Measurements from ENCODE around the gene RAB11FIP2. TPM values are rescaled to one million over a fixed set of nuclear protein-coding genes. Genes with fewer than 3 reads are reported as not detected.
A peak's percentile ranks its signal among the peaks of the same experiment; 100 is the strongest.

The RAB11FIP2 gene
- total RNA-seq, 5 donors from 2014 or later (not counting 1 experiment from before 2014, with no cell fraction given): 16.5 to 36.6 (median 20.4) TPM

GRCh38 chr10:118047157-118047719 is 497 bp upstream of the RAB11FIP2 start:
- Mint-ChIP-seq H3K36me3 (no peaks in the 10 kb centered on the region), H3K9me3 (no peaks in the 10 kb centered on the region), H3K27me3 (no peaks in the 10 kb centered on the region), H3K4me1 (peaks cover 34 to 43% (median 41%) of the 10 kb centered on the region in 3 donors), H3K4me3 (peak overlapping the region; percentile 83 to 90 (median 86)), H3K27ac (peak overlapping the region in 1 of 2 donors; percentile 77)
- 69% methylated on average over 14 of the region's 22 CpGs for WGBS (ENCODE audit: insufficient coverage)
- Histone ChIP-seq H3K27me3 (replicated peaks in 1 of 2; ENCODE audit: control insufficient read depth in 2 of 2, extremely low read depth in 1 of 2, insufficient read depth in 2 of 2, low read length in 1 of 2) (no peaks in the 10 kb centered on the region), H3K36me3 (ENCODE audit: control insufficient read depth in 2 of 2, extremely low read depth in 1 of 2, insufficient read depth in 1 of 2, low read length in 1 of 2) (no peaks in the 10 kb centered on the region), H3K9me3 (no peaks in the 10 kb centered on the region), H3K4me3 (ENCODE audit: control insufficient read depth in 1 of 2, extremely low read depth in 1 of 2, low read length in 1 of 2) (peak overlapping the region; percentile 66 to 74), H3K4me1 (ENCODE audit: control insufficient read depth in 1 of 2, extremely low read depth in 1 of 2, insufficient read depth in 2 of 2, low read length in 2 of 2) (peaks cover 12 to 17% of the 10 kb centered on the region in 2 experiments), H3K27ac (ENCODE audit: low read length) (no peak overlapping the region)
- DNase-seq (peak in 1 of 35 experiments; percentile 5), ATAC-seq (replicated peaks in 1 of 4) (no peak)
- ChIA-PET CTCF (no interaction called here), POLR2A (no interaction called here)

DNA sequence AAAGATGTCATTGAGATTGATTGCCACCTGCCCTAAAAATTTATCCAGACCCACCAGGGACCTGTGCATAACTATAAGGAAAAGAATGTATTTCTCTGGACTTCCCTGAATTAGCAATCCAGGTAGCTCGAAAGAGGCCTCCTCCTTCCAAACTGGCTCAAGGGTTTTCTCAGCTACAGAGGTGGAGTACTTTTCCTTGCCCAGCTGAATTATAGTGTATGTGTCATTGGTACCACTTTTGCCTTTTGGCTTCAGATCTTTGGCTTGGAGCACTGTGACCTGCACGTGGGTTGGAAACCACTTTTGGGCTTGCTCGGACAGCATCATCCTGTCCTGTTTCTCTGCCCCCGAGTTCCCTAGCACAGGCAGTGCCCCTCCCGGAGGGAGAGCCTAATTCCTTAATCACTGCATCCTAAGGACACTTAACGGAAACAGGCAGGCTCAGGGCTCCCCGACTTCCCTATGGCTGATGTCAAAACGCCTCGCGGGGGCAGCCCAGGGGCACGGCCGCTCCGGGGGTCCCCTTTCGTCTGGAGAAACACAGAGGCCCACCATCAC is 825 bp downstream of the RAB11FIP2 start:
- peak overlapping the region; percentile 83 to 90 (median 86) for H3K4me3 Mint-ChIP-seq
- Histone ChIP-seq H3K36me3 (ENCODE audit: control insufficient read depth in 2 of 2, extremely low read depth in 1 of 2, insufficient read depth in 1 of 2, low read length in 1 of 2) (no peaks in the 10 kb centered on the region), H3K4me3 (ENCODE audit: control insufficient read depth in 1 of 2, extremely low read depth in 1 of 2, low read length in 1 of 2) (peak overlapping the region; percentile 66 to 74), H3K27me3 (replicated peaks in 1 of 2; ENCODE audit: control insufficient read depth in 2 of 2, extremely low read depth in 1 of 2, insufficient read depth in 2 of 2, low read length in 1 of 2) (no peaks in the 10 kb centered on the region), H3K4me1 (ENCODE audit: control insufficient read depth in 1 of 2, extremely low read depth in 1 of 2, insufficient read depth in 2 of 2, low read length in 2 of 2) (peaks cover 12 to 17% of the 10 kb centered on the region in 2 experiments), H3K9me3 (no peaks in the 10 kb centered on the region), H3K27ac (ENCODE audit: low read length) (no peak overlapping the region)
- ATAC-seq (replicated peaks in 1 of 4) (peak; percentile 12 to 28 (median 22)), DNase-seq (peak in 16 of 35 experiments; percentile 1 to 39 (median 15))
- WGBS (ENCODE audit: insufficient coverage): 3% methylated on average over 13 of the region's 14 CpGs
- POLR2A ChIA-PET: interaction anchor here (0.6 to 0.7 kb wide), 2 partner anchors 658 to 1030 kb away, joined by 3 to 7 read pairs; no protein-coding TSS in a partner anchor
- no peaks in the 10 kb centered on the region for H3K36me3 Mint-ChIP-seq
- H3K4me1 Mint-ChIP-seq: peaks cover 38 to 52% (median 49%) of the 10 kb centered on the region in 3 donors
- no peaks in the 10 kb centered on the region for H3K9me3 Mint-ChIP-seq
- peak overlapping the region; percentile 39 to 72 for H3K27ac Mint-ChIP-seq
- CTCF ChIA-PET: interaction anchor here in 1 of 2 donors (0.9 kb wide), 1 partner anchor 1826 kb away, joined by 3 read pairs; no protein-coding TSS in a partner anchor
- H3K27me3 Mint-ChIP-seq: no peaks in the 10 kb centered on the region

DNA sequence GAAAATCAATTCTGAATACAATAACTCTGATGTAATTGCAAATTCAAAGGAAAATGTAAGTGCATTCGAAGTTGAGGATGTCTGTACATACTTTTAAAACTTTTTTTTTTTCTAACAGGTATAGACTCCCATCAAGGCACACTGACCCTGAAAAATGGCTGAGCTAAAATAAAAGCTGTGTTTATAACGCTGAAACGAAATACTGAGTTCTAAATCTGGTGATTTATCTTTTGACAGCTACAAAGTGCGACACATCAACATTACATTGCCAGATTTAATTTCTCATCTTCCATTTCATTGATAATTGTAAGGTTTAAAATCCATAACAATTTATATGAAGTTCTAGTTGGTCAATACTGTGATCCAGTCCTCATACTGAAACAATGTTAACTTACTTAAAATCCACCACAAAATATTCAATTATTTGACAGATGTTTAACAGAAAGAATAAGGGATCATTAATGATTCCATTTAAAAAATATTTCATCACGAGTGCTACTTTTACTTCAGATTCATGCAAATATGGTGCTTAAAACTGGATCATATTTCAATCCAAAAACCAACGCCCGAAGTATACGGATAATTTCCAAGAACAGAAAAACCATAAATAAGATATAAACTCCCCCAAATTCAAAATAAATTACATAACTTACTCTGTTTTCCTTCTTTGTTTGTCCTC is 1.4 kb downstream of the RAB11FIP2 start:
- H3K4me3 Mint-ChIP-seq: peak overlapping the region; percentile 83 to 90 (median 86)
- POLR2A ChIA-PET: interaction anchor here in 1 of 2 donors (0.6 to 0.7 kb wide), 2 partner anchors 10 to 359 kb away, joined by 3 read pairs; no protein-coding TSS in a partner anchor
- H3K27me3 ChIP-seq (replicated peaks in 1 of 2; ENCODE audit: control insufficient read depth in 2 of 2, extremely low read depth in 1 of 2, insufficient read depth in 2 of 2, low read length in 1 of 2): no peaks in the 10 kb centered on the region
- peak overlapping the region in 1 of 2 donors; percentile 39 for H3K27ac Mint-ChIP-seq
- H3K9me3 Mint-ChIP-seq: no peaks in the 10 kb centered on the region
- no peak overlapping the region for H3K27ac ChIP-seq (ENCODE audit: low read length)
- peak overlapping the region in 1 of 2 donors; percentile 66 for H3K4me3 ChIP-seq (ENCODE audit: control insufficient read depth in 1 of 2, extremely low read depth in 1 of 2, low read length in 1 of 2)
- peaks cover 43 to 54% (median 54%) of the 10 kb centered on the region in 3 donors for H3K4me1 Mint-ChIP-seq
- CTCF ChIA-PET: no interaction called here
- H3K36me3 Mint-ChIP-seq: peaks cover 2% of the 10 kb centered on the region
- ATAC-seq (replicated peaks in 1 of 4): no peak
- peaks cover 12 to 17% of the 10 kb centered on the region in 2 experiments for H3K4me1 ChIP-seq (ENCODE audit: control insufficient read depth in 1 of 2, extremely low read depth in 1 of 2, insufficient read depth in 2 of 2, low read length in 2 of 2)
- no peaks in the 10 kb centered on the region for H3K27me3 Mint-ChIP-seq
- WGBS (ENCODE audit: insufficient coverage): 83% methylated on average over 2 of the region's 8 CpGs
- no peaks in the 10 kb centered on the region for H3K36me3 ChIP-seq (ENCODE audit: control insufficient read depth in 2 of 2, extremely low read depth in 1 of 2, insufficient read depth in 1 of 2, low read length in 1 of 2)
- H3K9me3 ChIP-seq: no peaks in the 10 kb centered on the region
- DNase-seq: no peak

DNA sequence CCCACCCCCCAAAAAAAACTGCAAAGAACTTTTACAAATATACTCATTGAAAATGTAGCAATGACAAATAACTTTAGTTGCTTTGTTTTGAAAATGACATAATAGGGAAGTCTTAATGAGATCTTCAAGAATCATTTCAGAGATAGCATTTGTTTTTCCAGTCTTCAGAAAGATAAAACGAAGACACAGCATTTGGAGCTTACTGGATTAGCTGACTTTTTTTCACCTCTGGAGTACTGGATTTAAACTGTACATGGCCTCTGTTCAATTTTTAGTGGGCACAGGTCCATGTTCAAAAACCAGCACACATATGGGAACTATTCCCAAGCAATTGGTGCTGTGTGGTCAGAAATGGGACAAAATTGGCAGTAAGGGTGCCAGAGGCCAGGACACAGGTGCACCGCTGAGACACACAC is 3.9 kb downstream of the RAB11FIP2 start:
- H3K9me3 Mint-ChIP-seq: no peaks in the 10 kb centered on the region
- H3K9me3 ChIP-seq: no peaks in the 10 kb centered on the region
- H3K27ac Mint-ChIP-seq: no peak overlapping the region
- peaks cover 12 to 17% of the 10 kb centered on the region in 2 experiments for H3K4me1 ChIP-seq (ENCODE audit: control insufficient read depth in 1 of 2, extremely low read depth in 1 of 2, insufficient read depth in 2 of 2, low read length in 2 of 2)
- no peak overlapping the region for H3K27ac ChIP-seq (ENCODE audit: low read length)
- no peak overlapping the region for H3K4me3 ChIP-seq (ENCODE audit: control insufficient read depth in 1 of 2, extremely low read depth in 1 of 2, low read length in 1 of 2)
- H3K36me3 Mint-ChIP-seq: peaks cover 12% of the 10 kb centered on the region
- no peaks in the 10 kb centered on the region for H3K27me3 Mint-ChIP-seq
- no peaks in the 10 kb centered on the region for H3K27me3 ChIP-seq (replicated peaks in 1 of 2; ENCODE audit: control insufficient read depth in 2 of 2, extremely low read depth in 1 of 2, insufficient read depth in 2 of 2, low read length in 1 of 2)
- DNase-seq: no peak
- H3K36me3 ChIP-seq (ENCODE audit: control insufficient read depth in 2 of 2, extremely low read depth in 1 of 2, insufficient read depth in 1 of 2, low read length in 1 of 2): peaks cover 0 to 4% of the 10 kb centered on the region in 2 donors
- ATAC-seq (replicated peaks in 1 of 4): no peak
- WGBS (ENCODE audit: insufficient coverage): 100% methylated on average over 1 of the region's 2 CpGs
- CTCF ChIA-PET: interaction anchor here (0.7 to 0.9 kb wide), 2 partner anchors 15 to 546 kb away, joined by 3 read pairs; no protein-coding TSS in a partner anchor
- POLR2A ChIA-PET: no interaction called here
- peaks cover 46 to 63% (median 62%) of the 10 kb centered on the region in 3 donors for H3K4me1 Mint-ChIP-seq
- no peak overlapping the region for H3K4me3 Mint-ChIP-seq

DNA sequence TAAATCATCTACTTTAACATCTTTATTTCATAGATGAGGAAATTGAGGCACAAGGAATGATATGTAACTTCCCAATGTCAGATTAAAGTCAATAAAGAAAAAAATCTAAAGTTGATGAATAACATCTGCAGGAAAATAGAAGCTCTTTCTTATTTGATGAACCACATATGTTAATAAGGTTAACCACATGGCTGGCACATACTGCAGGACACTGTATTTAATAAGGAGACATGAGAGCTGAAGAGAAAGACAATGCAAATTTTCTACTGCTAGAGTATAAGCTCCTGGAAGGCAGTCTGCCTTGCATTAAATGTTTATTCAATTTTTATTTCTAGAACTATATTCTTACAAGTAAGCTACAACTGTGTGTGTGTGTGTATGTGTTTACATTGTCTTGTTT is 4.4 kb downstream of the RAB11FIP2 start:
- Histone ChIP-seq H3K27ac (ENCODE audit: low read length) (no peak overlapping the region), H3K4me3 (ENCODE audit: control insufficient read depth in 1 of 2, extremely low read depth in 1 of 2, low read length in 1 of 2) (no peak overlapping the region), H3K4me1 (ENCODE audit: control insufficient read depth in 1 of 2, extremely low read depth in 1 of 2, insufficient read depth in 2 of 2, low read length in 2 of 2) (peaks cover 11 to 17% of the 10 kb centered on the region in 2 experiments), H3K9me3 (no peaks in the 10 kb centered on the region), H3K36me3 (ENCODE audit: control insufficient read depth in 2 of 2, extremely low read depth in 1 of 2, insufficient read depth in 1 of 2, low read length in 1 of 2) (peaks cover 0 to 4% of the 10 kb centered on the region in 2 donors), H3K27me3 (replicated peaks in 1 of 2; ENCODE audit: control insufficient read depth in 2 of 2, extremely low read depth in 1 of 2, insufficient read depth in 2 of 2, low read length in 1 of 2) (no peaks in the 10 kb centered on the region)
- Mint-ChIP-seq H3K36me3 (peaks cover 12% of the 10 kb centered on the region), H3K4me1 (peaks cover 46 to 59% (median 59%) of the 10 kb centered on the region in 3 donors), H3K27me3 (no peaks in the 10 kb centered on the region), H3K4me3 (no peak overlapping the region), H3K9me3 (no peaks in the 10 kb centered on the region), H3K27ac (no peak overlapping the region)
- POLR2A ChIA-PET: interaction anchor here in 1 of 2 donors (0.7 kb wide), 1 partner anchor 23 kb away, joined by 3 read pairs; no protein-coding TSS in a partner anchor
- CTCF ChIA-PET: interaction anchor here (0.6 to 0.7 kb wide), 3 partner anchors 14 to 705 kb away, joined by 3 read pairs; no protein-coding TSS in a partner anchor
- ATAC-seq (replicated peaks in 1 of 4) (no peak), DNase-seq (no peak)

GRCh38 chr10:118041316-118041715 is 5.4 kb downstream of the RAB11FIP2 start:
- no peak overlapping the region for H3K4me3 ChIP-seq (ENCODE audit: control insufficient read depth in 1 of 2, extremely low read depth in 1 of 2, low read length in 1 of 2)
- WGBS (ENCODE audit: insufficient coverage): no CpG with 5 or more reads among the region's 2 CpGs
- H3K36me3 ChIP-seq (ENCODE audit: control insufficient read depth in 2 of 2, extremely low read depth in 1 of 2, insufficient read depth in 1 of 2, low read length in 1 of 2): peaks cover 0 to 4% of the 10 kb centered on the region in 2 donors
- ChIA-PET POLR2A (no interaction called here), CTCF (no interaction called here)
- no peak overlapping the region for H3K27ac ChIP-seq (ENCODE audit: low read length)
- H3K27ac Mint-ChIP-seq: no peak overlapping the region
- peaks cover 6 to 21% of the 10 kb centered on the region in 2 experiments for H3K4me1 ChIP-seq (ENCODE audit: control insufficient read depth in 1 of 2, extremely low read depth in 1 of 2, insufficient read depth in 2 of 2, low read length in 2 of 2)
- H3K9me3 Mint-ChIP-seq: no peaks in the 10 kb centered on the region
- H3K4me3 Mint-ChIP-seq: no peak overlapping the region
- no peaks in the 10 kb centered on the region for H3K27me3 ChIP-seq (replicated peaks in 1 of 2; ENCODE audit: control insufficient read depth in 2 of 2, extremely low read depth in 1 of 2, insufficient read depth in 2 of 2, low read length in 1 of 2)
- no peaks in the 10 kb centered on the region for H3K9me3 ChIP-seq
- no peak for DNase-seq
- peaks cover 12% of the 10 kb centered on the region for H3K36me3 Mint-ChIP-seq
- no peaks in the 10 kb centered on the region for H3K27me3 Mint-ChIP-seq
- ATAC-seq (replicated peaks in 1 of 4): no peak
- H3K4me1 Mint-ChIP-seq: peaks cover 55 to 63% (median 62%) of the 10 kb centered on the region in 3 donors

Data from T-cell (primary cell).